GM23338 (cell line): ENCODE measurements around the gene RPS14. TPM values are rescaled to one million over a fixed set of nuclear protein-coding genes. Genes with fewer than 3 reads are reported as not detected.
A peak's percentile ranks its signal among the peaks of the same experiment; 100 is the strongest.

Experiments used
- ATAC-seq: fragments of 200-7000 bp; cut with Tn5 transposase; 3 replicates; pipeline ENCODE4 v1.9.1; 2020
- DNase-seq: peaks from one replicate; pipeline ENCODE4 v3.0.0-alpha.2; 2015; ENCODE audit warnings: low spot score
- H2AFZ ChIP-seq: fragments of 200-600 bp; sonication (generic); 2 replicates; pipeline ENCODE4 v1.8.0; 2016; ENCODE audit warnings: antibody characterized with exemption, mild to moderate bottlenecking, moderate library complexity
- H3F3A ChIP-seq: fragments of 200-600 bp; sonication (generic); replicated peaks from 2 replicates; pipeline ENCODE4 v1.8.0; 2017; ENCODE audit warnings: antibody characterized with exemption, mixed run types, low read depth
- H3K27ac ChIP-seq: fragments of 200-600 bp; sonication (generic); 2 replicates; pipeline ENCODE4 v1.6.1; 2016; ENCODE audit warnings: low read depth
- H3K27me3 ChIP-seq: fragments of 200-600 bp; sonication (generic); 2 replicates; pipeline ENCODE4 v1.8.0; 2016; ENCODE audit warnings: mild to moderate bottlenecking, mixed run types, moderate library complexity; ENCODE audit not compliant: insufficient read depth
- H3K36me3 ChIP-seq: fragments of 200-600 bp; sonication (generic); 2 replicates; pipeline ENCODE4 v1.8.0; 2016; ENCODE audit warnings: mild to moderate bottlenecking; ENCODE audit not compliant: insufficient read depth
- H3K4me1 ChIP-seq: fragments of 200-600 bp; sonication (generic); 2 replicates; pipeline ENCODE4 v1.8.0; 2016; ENCODE audit warnings: mild to moderate bottlenecking, moderate library complexity; ENCODE audit not compliant: insufficient read depth
- H3K4me2 ChIP-seq: fragments of 200-600 bp; sonication (generic); 2 replicates; pipeline ENCODE4 v1.7.1; 2017; ENCODE audit warnings: mixed run types
- H3K4me3 ChIP-seq: fragments of 200-600 bp; sonication (generic); 2 replicates; pipeline ENCODE4 v1.6.1; 2016; ENCODE audit warnings: mixed run types
- H3K79me2 ChIP-seq: fragments of 200-600 bp; sonication (generic); replicated peaks from 2 replicates; pipeline ENCODE4 v1.8.0; 2017; ENCODE audit warnings: mild to moderate bottlenecking; ENCODE audit not compliant: insufficient read depth
- H3K9me2 ChIP-seq: fragments of 200-600 bp; sonication (generic); 2 replicates; pipeline ENCODE4 v1.8.0; 2017; ENCODE audit not compliant: insufficient read depth
- H4K20me1 ChIP-seq: fragments of 200-600 bp; sonication (generic); replicated peaks from 2 replicates; pipeline ENCODE4 v1.8.0; 2017; ENCODE audit warnings: mild to moderate bottlenecking; ENCODE audit not compliant: insufficient read depth
- H3K27ac Mint-ChIP-seq: 2 replicates; pipeline ENCODE4 v1.8.0; 2020; ENCODE audit warnings: inconsistent platforms, mild to moderate bottlenecking, moderate library complexity, mixed read lengths
- H3K27me3 Mint-ChIP-seq: 3 replicates; pipeline ENCODE4 v1.8.0; 2022; ENCODE audit warnings: low read depth, mild to moderate bottlenecking, moderate library complexity, mixed read lengths, inconsistent platforms; ENCODE audit not compliant: insufficient read depth, poor library complexity
- H3K36me3 Mint-ChIP-seq: 3 replicates; pipeline ENCODE4 v1.8.0; 2021; ENCODE audit warnings: low read depth, mild to moderate bottlenecking, inconsistent platforms, moderate library complexity, mixed read lengths
- H3K4me1 Mint-ChIP-seq: 3 replicates; pipeline ENCODE4 v1.8.0; 2020; ENCODE audit warnings: mild to moderate bottlenecking, inconsistent platforms, mixed read lengths
- H3K4me3 Mint-ChIP-seq: 3 replicates; pipeline ENCODE4 v1.8.0; 2021; ENCODE audit warnings: moderate library complexity, mild to moderate bottlenecking, inconsistent platforms, mixed read lengths
- H3K9me3 Mint-ChIP-seq: 3 replicates; pipeline ENCODE4 v1.8.0; 2020; ENCODE audit warnings: moderate library complexity, mild to moderate bottlenecking, inconsistent platforms, mixed read lengths
- CREB1 ChIP-seq: fragments of 250-450 bp; sonication (Bioruptor Pico); IDR thresholded peaks from 2 replicates; pipeline ENCODE4 v1.5.0; 2020; ENCODE audit warnings: low read depth, mild to moderate bottlenecking, moderate library complexity
- ETS1 ChIP-seq: IDR thresholded peaks from 2 replicates; pipeline ENCODE4 v1.6.1; 2016; ENCODE audit warnings: antibody characterized with exemption
- EZH2phosphoT487 ChIP-seq: fragments of 200-600 bp; sonication (generic); IDR thresholded peaks from one replicate; pipeline ENCODE4 v1.8.1; 2018; ENCODE audit warnings: antibody characterized with exemption; ENCODE audit not compliant: unreplicated experiment
- JUNB ChIP-seq: IDR thresholded peaks from one replicate; pipeline ENCODE4 v1.6.1; 2016; ENCODE audit warnings: antibody characterized with exemption; ENCODE audit not compliant: unreplicated experiment
- POLR2AphosphoS5 ChIP-seq: IDR thresholded peaks from 2 replicates; pipeline ENCODE4 v1.6.1; 2016; ENCODE audit warnings: antibody characterized with exemption, low read depth
- REST ChIP-seq: IDR thresholded peaks from one replicate; pipeline ENCODE4 v1.6.1; 2018; ENCODE audit warnings: antibody characterized with exemption; ENCODE audit not compliant: unreplicated experiment
- ZNF114 ChIP-seq: fragments of 250-450 bp; sonication (Bioruptor Pico); IDR thresholded peaks from 2 replicates; pipeline ENCODE4 v1.5.0; 2020; ENCODE audit warnings: mild to moderate bottlenecking, moderate library complexity
- ZNF331 ChIP-seq: fragments of 250-450 bp; sonication (Bioruptor Pico); IDR thresholded peaks from 2 replicates; pipeline ENCODE4 v1.5.0; 2020; ENCODE audit warnings: low read depth, mild to moderate bottlenecking, moderate library complexity
- polyA plus RNA-seq: library from polyadenylated mRNA; unstranded; fragments of >200 nt; fragmentation: Nextera tagmentation; extraction: Ambion mirVana; gene quantifications from 2 replicates; pipeline ENCODE4 v1.2.1, GENCODE V29; 2016
- total RNA-seq: library from RNA; depleted of rRNA; stranded (reverse); fragments of >200 nt; shearing (Covaris generic); gene quantifications from 2 replicates; pipeline ENCODE4 v1.2.3, GENCODE V29; 2014
- TF ChIP-seq, protein P1 (sequence below), 2 experiments: fragments of 200-600 bp in 1 of 2; sonication (generic) in 1 of 2; conservative IDR thresholded peaks; 2 replicates each; pipeline versions ENCODE4 v1.5.1 to v1.6.1; 2016 to 2017; ENCODE audit warnings: antibody characterized with exemption in 2 of 2, low read depth in 2 of 2, mild to moderate bottlenecking in 2 of 2, moderate library complexity in 1 of 2

RPS14 gene
- total and polyA plus RNA-seq, 2 experiments from 2014 or later: 1,443 to 2,790 TPM

DNA sequence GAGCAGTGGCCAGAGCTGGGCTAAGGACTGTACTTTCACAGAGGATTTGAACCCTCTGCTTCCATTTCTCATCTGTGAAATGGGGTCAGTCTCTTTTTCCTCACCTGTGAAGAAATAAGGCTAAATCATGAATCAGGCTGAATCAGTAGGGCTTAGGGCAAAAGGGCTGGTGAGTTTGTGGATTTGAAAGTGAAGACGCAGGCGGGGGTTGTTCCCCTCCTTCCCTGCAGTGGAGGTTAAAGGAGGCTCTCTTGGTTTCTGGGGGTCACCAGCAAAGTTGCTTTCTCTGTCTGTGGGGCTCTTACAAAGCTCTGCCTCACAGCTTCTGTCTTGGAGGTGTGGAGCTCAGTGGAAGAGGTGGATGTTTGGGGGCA is 40.7 kb upstream of the RPS14 start:
- Histone ChIP-seq H3K27me3 (no peaks in the 10 kb centered on the region), H3K4me1 (peaks cover 58% of the 10 kb centered on the region), H3K4me3 (0 out of 2 replicates have a peak overlapping the region, but pooled peaks have one; percentile 13), H3K4me2 (peak overlapping the region; percentile 67), H2AFZ (no peak overlapping the region), H3K79me2 (peaks cover 87% of the 10 kb centered on the region), H3F3A (peaks cover 14% of the 10 kb centered on the region; the same call in 1 of the 2 replicates), H3K9me2 (no peaks in the 10 kb centered on the region), H4K20me1 (peaks cover 36% of the 10 kb centered on the region), H3K36me3 (no peaks in the 10 kb centered on the region), H3K27ac (peak overlapping the region; percentile 83; the same call in 1 of the 2 replicates)
- peaks cover 4% of the 10 kb centered on the region for H3K36me3 Mint-ChIP-seq
- peaks cover 60% of the 10 kb centered on the region for H3K4me1 Mint-ChIP-seq
- H3K27ac Mint-ChIP-seq: peak overlapping the region; percentile 66
- no peak for TF ChIP-seq ETS1
- no peak for TF ChIP-seq JUNB
- TF ChIP-seq ZNF331 (CRISPR knock-in tag): no peak
- no peak for TF ChIP-seq ZNF114
- no peak for TF ChIP-seq REST
- no peak for TF ChIP-seq POLR2AphosphoS5
- no peak for TF ChIP-seq EZH2phosphoT487
- TF ChIP-seq CREB1 (CRISPR knock-in tag): no peak
- peaks cover 12% of the 10 kb centered on the region for H3K27me3 Mint-ChIP-seq
- ATAC-seq: no peak
- no peak for DNase-seq
- H3K4me3 Mint-ChIP-seq: peak overlapping the region; percentile 14; the same call in 2 of the 3 replicates
- no peaks in the 10 kb centered on the region for H3K9me3 Mint-ChIP-seq

- Histone ChIP-seq H3K4me2 (peak overlapping the region; percentile 67), H3K9me2 (no peaks in the 10 kb centered on the region), H3K36me3 (no peaks in the 10 kb centered on the region), H3K27ac (peak overlapping the region; percentile 84; the same call in 1 of the 2 replicates), H2AFZ (no peak overlapping the region), H4K20me1 (peaks cover 36% of the 10 kb centered on the region), H3F3A (peaks cover 16% of the 10 kb centered on the region; the same call in 1 of the 2 replicates), H3K4me1 (peaks cover 63% of the 10 kb centered on the region), H3K4me3 (no peak overlapping the region), H3K27me3 (no peaks in the 10 kb centered on the region), H3K79me2 (peaks cover 81% of the 10 kb centered on the region)
- Mint-ChIP-seq H3K9me3 (no peaks in the 10 kb centered on the region), H3K4me3 (peak overlapping the region; percentile 17; the same call in 2 of the 3 replicates), H3K36me3 (peaks cover 4% of the 10 kb centered on the region), H3K4me1 (peaks cover 66% of the 10 kb centered on the region), H3K27ac (peak overlapping the region; percentile 66; the same call in 1 of the 2 replicates), H3K27me3 (peaks cover 16% of the 10 kb centered on the region)
- ATAC-seq: peak; percentile 1; the same call in 1 of the 3 replicates
- TF ChIP-seq, protein P1, sequence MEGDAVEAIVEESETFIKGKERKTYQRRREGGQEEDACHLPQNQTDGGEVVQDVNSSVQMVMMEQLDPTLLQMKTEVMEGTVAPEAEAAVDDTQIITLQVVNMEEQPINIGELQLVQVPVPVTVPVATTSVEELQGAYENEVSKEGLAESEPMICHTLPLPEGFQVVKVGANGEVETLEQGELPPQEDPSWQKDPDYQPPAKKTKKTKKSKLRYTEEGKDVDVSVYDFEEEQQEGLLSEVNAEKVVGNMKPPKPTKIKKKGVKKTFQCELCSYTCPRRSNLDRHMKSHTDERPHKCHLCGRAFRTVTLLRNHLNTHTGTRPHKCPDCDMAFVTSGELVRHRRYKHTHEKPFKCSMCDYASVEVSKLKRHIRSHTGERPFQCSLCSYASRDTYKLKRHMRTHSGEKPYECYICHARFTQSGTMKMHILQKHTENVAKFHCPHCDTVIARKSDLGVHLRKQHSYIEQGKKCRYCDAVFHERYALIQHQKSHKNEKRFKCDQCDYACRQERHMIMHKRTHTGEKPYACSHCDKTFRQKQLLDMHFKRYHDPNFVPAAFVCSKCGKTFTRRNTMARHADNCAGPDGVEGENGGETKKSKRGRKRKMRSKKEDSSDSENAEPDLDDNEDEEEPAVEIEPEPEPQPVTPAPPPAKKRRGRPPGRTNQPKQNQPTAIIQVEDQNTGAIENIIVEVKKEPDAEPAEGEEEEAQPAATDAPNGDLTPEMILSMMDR (conservative IDR thresholded peaks at IDR 0.05; ENCODE audit: low read depth in 2 of 2): peak in 1 of 2 experiments; percentile 27; a peak in 1 of 4 replicates
- no peak for TF ChIP-seq POLR2AphosphoS5
- DNase-seq: peak; percentile 52
Measured at GRCh38 chr5:150489360-150490295, 40.1 kb upstream of the RPS14 start.
